Neural cell (in vitro differentiated cells): ENCODE results near the gene TSPEAR. TPM values are rescaled to one million over a fixed set of nuclear protein-coding genes. Genes with fewer than 3 reads are reported as not detected.

ENCODE experiments used
- H2AFZ ChIP-seq: fragments of 200-600, 300-800 bp; sonication (generic), shearing (Covaris generic); 2 replicates; pipeline ENCODE4 v1.6.0; 2014; ENCODE audit warnings: low read depth, mild to moderate bottlenecking, antibody characterized with exemption, low read length, moderate library complexity
- H3F3A ChIP-seq: fragments of 200-600 bp; shearing (Covaris generic); 2 replicates; pipeline ENCODE4 v1.6.1; 2016; ENCODE audit warnings: mild to moderate bottlenecking, moderate library complexity, mixed read lengths, antibody characterized with exemption, low read length; ENCODE audit not compliant: insufficient read depth, poor library complexity, severe bottlenecking
- H3K27ac ChIP-seq: fragments of 200-600, 300-800 bp; sonication (generic), shearing (Covaris generic); 2 replicates; pipeline ENCODE4 v1.5.1; 2014; ENCODE audit warnings: mild to moderate bottlenecking, low read length, moderate library complexity
- H3K27me3 ChIP-seq: fragments of 300-800, 200-600 bp; sonication (generic), shearing (Covaris generic); 2 replicates; pipeline ENCODE4 v1.6.0; 2014; ENCODE audit warnings: mild to moderate bottlenecking, low read depth, low read length, moderate library complexity; ENCODE audit not compliant: insufficient read depth
- H3K36me3 ChIP-seq: fragments of 300-800, 200-600 bp; sonication (generic), shearing (Covaris generic); 2 replicates; pipeline ENCODE4 v1.5.1; 2014; ENCODE audit warnings: mild to moderate bottlenecking, antibody characterized with exemption, low read length, moderate library complexity; ENCODE audit not compliant: insufficient read depth
- H3K4me2 ChIP-seq: fragments of 300-800, 200-600 bp; sonication (generic), shearing (Covaris generic); 2 replicates; pipeline ENCODE4 v1.6.0; 2014; ENCODE audit warnings: mild to moderate bottlenecking, low read length
- H3K4me3 ChIP-seq: fragments of 300-800, 200-600 bp; sonication (generic), shearing (Covaris generic); 2 replicates; pipeline ENCODE4 v1.5.1; 2014; ENCODE audit warnings: mild to moderate bottlenecking, low read length, moderate library complexity
- H3K79me2 ChIP-seq: fragments of 200-600 bp; shearing (Covaris generic); replicated peaks from 2 replicates; pipeline ENCODE4 v1.6.0; 2014; ENCODE audit warnings: mild to moderate bottlenecking, low read length, moderate library complexity; ENCODE audit not compliant: insufficient read depth
- H3K9ac ChIP-seq: fragments of 300-800, 200-600 bp; sonication (generic), shearing (Covaris generic); 2 replicates; pipeline ENCODE4 v1.6.1; 2016; ENCODE audit warnings: mild to moderate bottlenecking, low read length, mixed read lengths
- H3K9me2 ChIP-seq: fragments of 200-600 bp; shearing (Covaris generic); 2 replicates; pipeline ENCODE4 v1.6.1; 2016; ENCODE audit warnings: mild to moderate bottlenecking, low read length, mixed read lengths; ENCODE audit not compliant: insufficient read depth
- H3K9me3 ChIP-seq: fragments of 200-600, 300-800 bp; sonication (generic), shearing (Covaris generic); 2 replicates; pipeline ENCODE4 v1.6.1; 2016; ENCODE audit warnings: mild to moderate bottlenecking, mixed run types, low read length, moderate library complexity, mixed read lengths
- H4K20me1 ChIP-seq: fragments of 200-600 bp; shearing (Covaris generic); 2 replicates; pipeline ENCODE4 v1.6.1; 2016; ENCODE audit warnings: mild to moderate bottlenecking, mixed run types; ENCODE audit not compliant: insufficient read depth
- EP300 ChIP-seq: fragments of 450-650 bp; conservative IDR thresholded peaks from 2 replicates; pipeline ENCODE4 v1.6.1; 2014; ENCODE audit warnings: antibody characterized with exemption, mild to moderate bottlenecking, moderate library complexity; ENCODE audit not compliant: poor library complexity, severe bottlenecking
- EZH2 ChIP-seq: fragments of 200-600, 300-800 bp; shearing (Covaris generic), sonication (generic); IDR thresholded peaks from 2 replicates; pipeline ENCODE4 v1.6.1; 2014; ENCODE audit warnings: antibody characterized with exemption, low read length, borderline replicate concordance, mild to moderate bottlenecking; ENCODE audit not compliant: insufficient read depth, poor library complexity, severe bottlenecking
- MXI1 ChIP-seq: fragments of 450-650 bp; conservative IDR thresholded peaks from 2 replicates; pipeline ENCODE4 v1.6.1; 2014; ENCODE audit warnings: antibody characterized with exemption, mild to moderate bottlenecking; ENCODE audit not compliant: poor library complexity, severe bottlenecking
- POLR2AphosphoS5 ChIP-seq: IDR thresholded peaks from 2 replicates; pipeline ENCODE4 v1.6.1; 2012
- RAD21 ChIP-seq: fragments of 450-650 bp; conservative IDR thresholded peaks from 2 replicates; pipeline ENCODE4 v1.6.1; 2014; ENCODE audit warnings: antibody characterized with exemption, mild to moderate bottlenecking, moderate library complexity
- REST ChIP-seq: IDR thresholded peaks from 2 replicates; pipeline ENCODE4 v1.6.1; 2012; ENCODE audit warnings: borderline replicate concordance
- SMC3 ChIP-seq: fragments of 450-650 bp; conservative IDR thresholded peaks from 2 replicates; pipeline ENCODE4 v1.6.1; 2014; ENCODE audit warnings: antibody characterized with exemption, mild to moderate bottlenecking, moderate library complexity; ENCODE audit not compliant: poor library complexity
- TAF1 ChIP-seq: IDR thresholded peaks from 2 replicates; pipeline ENCODE4 v1.6.1; 2012; ENCODE audit warnings: low read depth
- polyA plus RNA-seq: library from polyadenylated mRNA; depleted of rRNA; stranded (reverse); fragments of >200 nt; gene quantifications from 2 replicates; pipeline ENCODE4 v1.2.3, GENCODE V29; 2014
- TF ChIP-seq, protein P1 (sequence below): fragments of 450-650 bp; IDR thresholded peaks from 2 replicates; pipeline ENCODE4 v1.5.1; 2014; ENCODE audit warnings: antibody characterized with exemption, mild to moderate bottlenecking, moderate library complexity; ENCODE audit not compliant: poor library complexity, severe bottlenecking

TSPEAR gene
- polyA plus RNA-seq, 1 donor from 2014 or later, result 0.19 TPM

DNA sequence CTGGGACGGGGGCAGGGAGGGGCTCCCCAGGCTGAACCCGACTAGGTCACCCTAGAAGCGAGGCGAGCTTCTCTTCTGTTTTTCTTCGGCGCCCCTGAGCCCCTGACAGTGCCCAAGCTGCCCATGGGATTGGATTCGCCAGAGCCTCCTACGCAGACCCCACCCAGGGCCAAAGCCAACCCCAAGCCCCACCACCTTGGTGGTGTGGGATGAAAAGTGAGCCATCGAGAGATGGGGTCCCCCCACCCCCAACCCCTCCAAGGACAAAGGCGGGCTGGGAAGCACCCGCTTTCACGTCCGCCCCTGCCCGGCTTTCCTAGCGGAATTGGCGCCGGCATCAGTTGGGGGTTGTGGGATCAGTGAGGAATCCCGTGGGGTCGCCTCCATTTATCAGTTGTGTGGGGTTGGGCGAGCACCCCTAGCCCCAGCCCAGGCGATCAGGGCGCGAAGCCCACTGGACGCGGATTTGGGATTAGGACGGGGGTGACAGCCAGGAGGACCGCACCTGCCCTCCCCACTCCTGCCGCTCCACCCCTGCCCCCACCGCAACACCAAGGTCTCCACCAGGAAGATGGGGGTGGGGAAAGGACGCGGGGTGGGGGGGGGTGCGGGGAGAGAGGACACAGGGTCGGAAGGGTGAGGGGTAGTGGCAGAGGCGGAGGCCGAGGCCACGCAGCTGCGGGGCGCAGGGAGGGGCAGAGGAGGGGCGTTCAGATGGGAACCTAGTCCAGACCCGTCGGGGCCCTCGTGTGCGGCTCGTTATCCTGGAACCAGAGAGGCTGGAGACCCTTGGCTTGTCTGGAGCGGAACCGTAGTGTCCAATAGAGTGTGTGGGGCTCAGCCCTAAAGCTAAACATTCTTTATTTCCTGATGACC lies 4.4 kb downstream of the TSPEAR start:
- Histone ChIP-seq H3K27me3 (peaks cover 78% of the 10 kb centered on the region), H2AFZ (no peak overlapping the region), H3K36me3 (no peaks in the 10 kb centered on the region), H3K9ac (no peak overlapping the region), H3K4me3 (peak overlapping the region; percentile 47), H3K9me3 (no peaks in the 10 kb centered on the region), H3K4me2 (no peak overlapping the region), H3K79me2 (no peaks in the 10 kb centered on the region), H3F3A (no peaks in the 10 kb centered on the region), H3K27ac (no peak overlapping the region), H4K20me1 (no peaks in the 10 kb centered on the region), H3K9me2 (no peaks in the 10 kb centered on the region)
- TF ChIP-seq MXI1 (no peak), EZH2 (peak; percentile 79)

DNA sequence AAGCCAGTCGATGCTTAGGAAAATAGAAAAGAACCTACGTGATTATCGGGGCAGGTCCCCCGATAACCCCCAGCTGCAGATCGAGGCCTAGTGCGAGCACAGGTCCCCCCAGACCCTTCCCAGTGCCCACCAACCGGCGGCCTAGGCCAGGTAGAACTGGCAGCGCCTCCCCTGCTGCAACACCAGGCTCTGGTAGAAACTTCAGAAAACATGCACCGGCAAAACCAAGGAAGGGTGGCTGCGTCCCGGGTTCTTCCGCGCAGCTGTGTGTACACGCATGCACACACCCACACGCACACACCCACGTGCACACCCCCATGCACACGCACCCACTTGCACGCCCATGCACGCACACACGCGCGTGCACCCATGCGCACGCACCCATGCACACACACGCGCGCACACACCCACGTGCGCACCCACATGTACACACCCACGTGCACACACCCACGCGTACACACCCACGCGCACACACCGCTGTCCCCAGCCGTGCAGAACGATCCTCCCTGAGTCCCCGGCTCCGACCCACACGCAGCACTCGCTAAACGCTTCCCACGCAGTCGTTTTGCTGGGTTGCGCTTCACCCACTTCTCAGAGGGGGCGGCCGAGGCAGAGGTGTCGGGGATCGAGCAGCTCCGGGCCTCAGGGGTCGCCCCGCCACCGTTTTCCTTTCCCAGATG lies 5.2 kb downstream of the TSPEAR start:
- Histone ChIP-seq H3K4me3 (peak overlapping the region; percentile 47), H3K9me2 (no peaks in the 10 kb centered on the region), H3F3A (no peaks in the 10 kb centered on the region), H4K20me1 (no peaks in the 10 kb centered on the region), H3K9ac (no peak overlapping the region), H3K9me3 (no peaks in the 10 kb centered on the region), H3K79me2 (no peaks in the 10 kb centered on the region), H3K27me3 (peaks cover 70% of the 10 kb centered on the region), H2AFZ (no peak overlapping the region), H3K27ac (no peak overlapping the region), H3K36me3 (no peaks in the 10 kb centered on the region), H3K4me2 (no peak overlapping the region)
- TF ChIP-seq MXI1, result peak; percentile 28
- TF ChIP-seq REST, result no peak

DNA sequence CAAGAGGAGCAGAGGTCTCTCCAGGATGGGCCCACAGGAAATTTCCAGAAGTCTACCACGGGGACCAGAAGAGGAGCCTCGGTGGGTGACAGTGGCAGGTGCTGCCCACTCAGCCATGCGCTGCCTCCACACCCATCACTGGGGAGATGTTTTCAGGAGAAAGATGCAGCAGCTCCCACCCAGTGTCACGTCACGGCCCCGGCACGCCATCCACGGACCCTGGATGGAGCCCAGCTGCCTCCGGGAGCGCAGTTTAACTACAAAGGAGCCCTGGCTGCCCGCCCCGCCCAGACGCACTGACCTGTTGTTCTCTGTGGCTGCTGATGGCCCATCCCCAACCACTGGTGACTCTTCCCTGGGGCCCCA lies 6.8 kb downstream of the TSPEAR start:
- no peak overlapping the region for H2AFZ ChIP-seq
- no peak overlapping the region for H3K4me3 ChIP-seq
- no peaks in the 10 kb centered on the region for H3K9me2 ChIP-seq
- no peaks in the 10 kb centered on the region for H3K36me3 ChIP-seq
- no peaks in the 10 kb centered on the region for H3F3A ChIP-seq
- H4K20me1 ChIP-seq, result no peaks in the 10 kb centered on the region
- H3K4me2 ChIP-seq, result no peak overlapping the region
- H3K79me2 ChIP-seq, result no peaks in the 10 kb centered on the region
- no peaks in the 10 kb centered on the region for H3K9me3 ChIP-seq
- peaks cover 55% of the 10 kb centered on the region for H3K27me3 ChIP-seq
- H3K27ac ChIP-seq, result no peak overlapping the region
- TF ChIP-seq EZH2 (no peak), SMC3 (no peak), MXI1 (no peak), RAD21 (no peak), EP300 (no peak), TAF1 (no peak), REST (no peak), POLR2AphosphoS5 (no peak)
- TF ChIP-seq, protein P1, sequence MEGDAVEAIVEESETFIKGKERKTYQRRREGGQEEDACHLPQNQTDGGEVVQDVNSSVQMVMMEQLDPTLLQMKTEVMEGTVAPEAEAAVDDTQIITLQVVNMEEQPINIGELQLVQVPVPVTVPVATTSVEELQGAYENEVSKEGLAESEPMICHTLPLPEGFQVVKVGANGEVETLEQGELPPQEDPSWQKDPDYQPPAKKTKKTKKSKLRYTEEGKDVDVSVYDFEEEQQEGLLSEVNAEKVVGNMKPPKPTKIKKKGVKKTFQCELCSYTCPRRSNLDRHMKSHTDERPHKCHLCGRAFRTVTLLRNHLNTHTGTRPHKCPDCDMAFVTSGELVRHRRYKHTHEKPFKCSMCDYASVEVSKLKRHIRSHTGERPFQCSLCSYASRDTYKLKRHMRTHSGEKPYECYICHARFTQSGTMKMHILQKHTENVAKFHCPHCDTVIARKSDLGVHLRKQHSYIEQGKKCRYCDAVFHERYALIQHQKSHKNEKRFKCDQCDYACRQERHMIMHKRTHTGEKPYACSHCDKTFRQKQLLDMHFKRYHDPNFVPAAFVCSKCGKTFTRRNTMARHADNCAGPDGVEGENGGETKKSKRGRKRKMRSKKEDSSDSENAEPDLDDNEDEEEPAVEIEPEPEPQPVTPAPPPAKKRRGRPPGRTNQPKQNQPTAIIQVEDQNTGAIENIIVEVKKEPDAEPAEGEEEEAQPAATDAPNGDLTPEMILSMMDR, result no peak
- H3K9ac ChIP-seq, result no peak overlapping the region
